WI38 (cell line): Measurements from ENCODE around the gene COL16A1.

Experiments used
- H3K4me3 ChIP-seq: 2 replicates; pipeline ENCODE4 v1.5.1; 2011; ENCODE audit warnings: low read depth, mild to moderate bottlenecking, control low read depth, low read length
- TF ChIP-seq, protein P1 (sequence below): IDR thresholded peaks from 2 replicates; pipeline ENCODE4 v1.5.1; 2012; ENCODE audit warnings: low read depth, mild to moderate bottlenecking, control low read depth, low read length

COL16A1 gene

DNA sequence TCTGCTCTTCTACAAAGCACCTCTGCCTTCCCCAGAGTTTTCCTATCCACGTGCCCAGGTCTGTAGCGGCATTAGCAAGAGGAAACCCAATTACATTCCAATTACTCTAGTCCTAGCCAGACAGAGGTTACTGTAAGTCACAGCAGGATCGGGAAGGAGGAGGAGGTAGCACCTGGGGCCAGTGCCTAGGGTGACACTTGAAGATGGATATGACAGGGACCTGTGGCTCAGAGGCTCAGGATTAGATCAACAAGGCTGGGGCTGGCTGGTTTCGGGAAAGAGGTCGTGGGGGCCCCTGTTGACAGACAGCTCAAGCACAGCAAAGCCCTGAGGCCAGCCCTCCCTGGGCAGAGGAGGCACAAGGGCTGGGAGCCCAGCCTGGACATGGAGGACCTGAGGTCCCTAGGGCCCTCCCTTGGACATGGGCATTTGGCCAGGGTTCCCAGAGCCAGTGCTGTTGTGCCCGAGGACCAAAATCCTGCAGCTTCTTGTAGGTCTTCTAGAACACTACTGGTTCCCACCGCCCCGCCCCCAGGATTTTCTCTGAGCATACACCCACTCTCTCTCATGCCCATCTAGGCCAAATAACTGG, 89.3 kb downstream of the COL16A1 start:
- H3K4me3 ChIP-seq = no peak overlapping the region
- TF ChIP-seq, protein P1, sequence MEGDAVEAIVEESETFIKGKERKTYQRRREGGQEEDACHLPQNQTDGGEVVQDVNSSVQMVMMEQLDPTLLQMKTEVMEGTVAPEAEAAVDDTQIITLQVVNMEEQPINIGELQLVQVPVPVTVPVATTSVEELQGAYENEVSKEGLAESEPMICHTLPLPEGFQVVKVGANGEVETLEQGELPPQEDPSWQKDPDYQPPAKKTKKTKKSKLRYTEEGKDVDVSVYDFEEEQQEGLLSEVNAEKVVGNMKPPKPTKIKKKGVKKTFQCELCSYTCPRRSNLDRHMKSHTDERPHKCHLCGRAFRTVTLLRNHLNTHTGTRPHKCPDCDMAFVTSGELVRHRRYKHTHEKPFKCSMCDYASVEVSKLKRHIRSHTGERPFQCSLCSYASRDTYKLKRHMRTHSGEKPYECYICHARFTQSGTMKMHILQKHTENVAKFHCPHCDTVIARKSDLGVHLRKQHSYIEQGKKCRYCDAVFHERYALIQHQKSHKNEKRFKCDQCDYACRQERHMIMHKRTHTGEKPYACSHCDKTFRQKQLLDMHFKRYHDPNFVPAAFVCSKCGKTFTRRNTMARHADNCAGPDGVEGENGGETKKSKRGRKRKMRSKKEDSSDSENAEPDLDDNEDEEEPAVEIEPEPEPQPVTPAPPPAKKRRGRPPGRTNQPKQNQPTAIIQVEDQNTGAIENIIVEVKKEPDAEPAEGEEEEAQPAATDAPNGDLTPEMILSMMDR = no peak

DNA sequence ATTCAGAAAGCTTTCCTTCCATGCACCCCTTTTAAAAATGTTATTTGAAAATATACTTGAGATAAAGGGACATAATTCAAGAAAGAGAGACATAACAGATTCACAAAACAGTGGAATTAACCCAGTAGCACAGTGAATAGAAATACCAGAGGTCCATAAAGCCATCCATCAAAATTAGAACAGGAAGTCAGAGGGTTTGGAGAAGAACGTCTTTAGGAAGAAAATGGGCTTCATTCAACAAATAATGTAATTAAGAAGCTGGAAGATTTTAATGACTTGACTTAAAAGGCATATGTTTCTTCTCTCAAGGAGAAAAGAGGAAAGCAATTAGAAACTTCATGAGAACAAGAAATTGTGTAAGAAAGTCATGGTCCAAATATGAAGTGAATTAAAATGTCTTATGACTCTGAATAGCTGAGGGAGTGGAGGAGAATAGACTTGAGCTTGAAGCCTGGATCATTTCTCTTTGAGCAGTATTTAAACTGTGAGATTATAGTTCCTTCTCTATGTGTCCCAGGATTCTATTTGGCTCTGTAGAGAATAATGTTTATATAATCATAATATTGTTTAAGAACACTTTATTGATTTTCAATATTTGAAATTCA, 94.2 kb downstream of the COL16A1 start:
- TF ChIP-seq, protein P1 = no peak
- no peak overlapping the region for H3K4me3 ChIP-seq

DNA sequence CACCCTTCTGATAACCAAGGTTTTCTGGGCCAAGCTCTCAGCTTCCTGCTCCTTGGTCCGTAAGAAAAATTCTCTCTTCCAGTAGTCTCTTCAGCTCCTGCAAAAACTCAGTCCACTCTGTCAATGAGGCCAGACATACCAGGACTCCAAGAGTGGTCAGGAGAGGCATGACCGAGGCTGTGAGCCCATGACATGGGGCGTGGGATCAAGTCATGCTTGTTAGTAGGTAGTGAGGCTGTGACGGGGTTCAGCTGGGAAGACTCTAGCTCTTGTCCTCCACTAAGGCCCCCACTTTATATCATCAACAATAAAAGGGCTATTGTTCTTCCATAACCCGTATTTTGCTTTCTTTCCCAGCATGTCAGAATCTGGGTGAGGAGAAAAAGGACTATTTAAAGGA, 96.5 kb downstream of the COL16A1 start:
- TF ChIP-seq, protein P1 = no peak
- H3K4me3 ChIP-seq = no peak overlapping the region

DNA sequence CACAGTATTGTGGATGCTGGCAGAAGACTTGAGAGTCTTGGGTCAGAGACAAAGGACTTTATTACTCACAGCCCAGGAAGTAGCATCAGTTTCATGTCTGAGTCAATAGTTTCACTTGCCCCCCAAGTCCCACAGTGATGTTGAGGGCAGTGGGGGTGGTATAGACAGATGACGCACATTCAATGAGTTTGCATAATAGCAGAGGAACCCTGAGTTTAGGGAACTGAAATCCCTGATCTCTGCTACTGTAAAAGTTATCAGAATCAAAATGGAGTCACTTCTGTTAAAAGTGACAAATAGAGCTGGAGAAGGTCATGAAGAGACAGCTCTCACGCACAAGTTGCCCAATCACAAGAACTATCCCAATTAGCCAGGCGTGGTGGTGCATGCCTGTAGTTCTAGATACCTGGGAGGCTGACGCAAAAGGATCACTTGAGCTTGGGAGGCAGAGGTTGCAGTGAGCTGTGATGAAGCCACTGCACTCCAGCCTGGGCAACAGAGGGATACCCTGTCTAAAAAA, 97.8 kb downstream of the COL16A1 start:
- TF ChIP-seq, protein P1 = no peak

More for the DNA sequence above, 97.8 kb downstream of the COL16A1 start:
- no peak overlapping the region for H3K4me3 ChIP-seq
